ENCODE data around the gene RALGPS1. TPM values are rescaled to one million over a fixed set of nuclear protein-coding genes. Genes with fewer than 3 reads are reported as not detected.
A peak's percentile ranks its signal among the peaks of the same experiment; 100 is the strongest.

Gene RALGPS1
- total RNA-seq, 2 donors from 2014 or later, result 15.3 to 79.4 TPM

DNA sequence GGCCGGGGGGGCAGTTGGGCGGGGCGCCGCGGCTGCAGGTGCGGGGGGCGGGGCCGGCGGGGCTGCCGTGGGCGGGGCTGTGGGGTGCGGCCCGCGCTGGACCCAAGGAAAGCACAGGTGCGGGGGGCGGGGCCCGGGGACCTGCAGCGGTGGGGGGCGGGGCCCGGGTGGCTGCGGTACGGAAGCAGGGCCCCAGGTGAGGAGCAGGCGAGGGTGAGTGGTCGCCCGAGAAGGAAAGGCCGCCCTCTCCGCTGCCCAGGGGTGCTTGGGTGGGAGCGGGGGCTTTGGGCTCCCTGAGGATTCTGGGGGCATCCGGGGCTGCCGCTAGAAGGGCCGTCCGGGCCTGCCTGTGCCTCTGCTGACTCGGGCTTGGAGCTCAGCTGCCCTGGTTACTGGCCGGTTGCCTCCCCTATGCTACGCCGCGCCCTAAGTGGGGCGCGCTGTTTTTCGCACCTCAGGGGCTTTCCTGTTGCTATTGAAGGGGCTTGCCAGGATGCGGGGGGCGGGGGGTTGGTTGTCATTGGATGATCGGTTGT, 767 bp downstream of the RALGPS1 start:
- peaks cover 18% of the 10 kb centered on the region for H3K4me1 ChIP-seq
- TF ChIP-seq POLR2A (IDR thresholded peaks at IDR 0.05), result peak; percentile 8 to 59 (median 51)
- TF ChIP-seq, protein P1, sequence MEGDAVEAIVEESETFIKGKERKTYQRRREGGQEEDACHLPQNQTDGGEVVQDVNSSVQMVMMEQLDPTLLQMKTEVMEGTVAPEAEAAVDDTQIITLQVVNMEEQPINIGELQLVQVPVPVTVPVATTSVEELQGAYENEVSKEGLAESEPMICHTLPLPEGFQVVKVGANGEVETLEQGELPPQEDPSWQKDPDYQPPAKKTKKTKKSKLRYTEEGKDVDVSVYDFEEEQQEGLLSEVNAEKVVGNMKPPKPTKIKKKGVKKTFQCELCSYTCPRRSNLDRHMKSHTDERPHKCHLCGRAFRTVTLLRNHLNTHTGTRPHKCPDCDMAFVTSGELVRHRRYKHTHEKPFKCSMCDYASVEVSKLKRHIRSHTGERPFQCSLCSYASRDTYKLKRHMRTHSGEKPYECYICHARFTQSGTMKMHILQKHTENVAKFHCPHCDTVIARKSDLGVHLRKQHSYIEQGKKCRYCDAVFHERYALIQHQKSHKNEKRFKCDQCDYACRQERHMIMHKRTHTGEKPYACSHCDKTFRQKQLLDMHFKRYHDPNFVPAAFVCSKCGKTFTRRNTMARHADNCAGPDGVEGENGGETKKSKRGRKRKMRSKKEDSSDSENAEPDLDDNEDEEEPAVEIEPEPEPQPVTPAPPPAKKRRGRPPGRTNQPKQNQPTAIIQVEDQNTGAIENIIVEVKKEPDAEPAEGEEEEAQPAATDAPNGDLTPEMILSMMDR (IDR thresholded peaks at IDR 0.05), result no peak
- no peaks in the 10 kb centered on the region for H3K9me3 ChIP-seq
- DNase-seq (peak; percentile 92 to 97 (median 94)), ATAC-seq (peak; percentile 79)
- WGBS, 2 donors, result 2% methylated on average over 10 to 42 of the region's 43 CpGs
- H3K36me3 ChIP-seq (replicated peaks in 1 of 2; ENCODE audit: insufficient read depth in 1 of 2, low read depth in 2 of 2), result no peaks in the 10 kb centered on the region
- intact Hi-C loops (cut with DNase I), result loop anchor here (10.0 kb wide), 1 partner anchor 51 kb away; the partner anchor contains the start of gene ZBTB34
- H3K4me3 ChIP-seq, result peak overlapping the region; percentile 23 to 45
- no peaks in the 10 kb centered on the region for H3K27me3 ChIP-seq
- H3K27ac ChIP-seq, result peak overlapping the region; percentile 70 to 93 (median 88)

DNA sequence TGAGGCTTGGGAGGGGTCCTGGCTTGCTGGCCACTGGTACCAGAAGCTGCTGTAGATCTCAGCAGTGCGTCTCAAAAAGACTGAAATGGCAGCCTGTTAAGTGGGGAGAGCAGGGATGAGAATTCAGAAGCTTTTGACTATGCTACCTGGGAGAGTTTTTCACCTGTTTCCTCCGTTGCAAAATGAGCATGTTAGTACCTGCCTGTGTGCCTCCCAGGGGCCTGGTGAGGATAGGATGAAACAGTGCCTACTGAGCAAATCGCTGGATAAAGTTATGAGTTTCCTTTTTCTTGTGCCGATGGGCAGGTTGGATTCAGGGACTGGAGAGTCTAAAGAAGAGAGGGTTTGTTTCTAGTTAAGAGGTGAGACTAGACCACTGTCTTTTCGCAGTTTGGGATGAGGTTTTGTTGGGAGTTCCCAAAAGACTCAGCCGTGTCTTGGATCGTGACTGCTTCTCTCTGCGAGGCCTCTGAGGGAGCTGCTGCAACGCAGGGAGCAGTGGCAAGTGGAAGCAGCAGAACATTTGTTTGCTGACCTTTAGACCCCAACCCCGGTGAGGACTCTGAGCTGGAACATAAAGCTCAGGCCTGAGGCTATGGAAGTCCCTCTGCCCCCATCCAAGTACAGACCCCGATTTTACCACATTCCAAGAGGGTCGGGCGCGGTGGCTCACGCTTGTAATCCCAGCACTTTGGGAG, 1.4 kb downstream of the RALGPS1 start:
- ATAC-seq (no peak), DNase-seq (no peak)
- H3K4me1 ChIP-seq, result peaks cover 18% of the 10 kb centered on the region
- WGBS, 2 donors, result 45 to 60% methylated on average over 9 to 15 of the region's 15 CpGs
- no peaks in the 10 kb centered on the region for H3K36me3 ChIP-seq (replicated peaks in 1 of 2; ENCODE audit: insufficient read depth in 1 of 2, low read depth in 2 of 2)
- H3K27ac ChIP-seq, result peak overlapping the region; percentile 70 to 93 (median 88)
- no peaks in the 10 kb centered on the region for H3K9me3 ChIP-seq
- H3K27me3 ChIP-seq, result no peaks in the 10 kb centered on the region
- peak overlapping the region; percentile 23 to 45 for H3K4me3 ChIP-seq
- no peak for TF ChIP-seq POLR2A (IDR thresholded peaks at IDR 0.05)
- TF ChIP-seq, protein P1 (IDR thresholded peaks at IDR 0.05), result no peak
- intact Hi-C loops (cut with DNase I), result loop anchor here (10.0 kb wide), 1 partner anchor 51 kb away; the partner anchor contains the start of gene ZBTB34

DNA sequence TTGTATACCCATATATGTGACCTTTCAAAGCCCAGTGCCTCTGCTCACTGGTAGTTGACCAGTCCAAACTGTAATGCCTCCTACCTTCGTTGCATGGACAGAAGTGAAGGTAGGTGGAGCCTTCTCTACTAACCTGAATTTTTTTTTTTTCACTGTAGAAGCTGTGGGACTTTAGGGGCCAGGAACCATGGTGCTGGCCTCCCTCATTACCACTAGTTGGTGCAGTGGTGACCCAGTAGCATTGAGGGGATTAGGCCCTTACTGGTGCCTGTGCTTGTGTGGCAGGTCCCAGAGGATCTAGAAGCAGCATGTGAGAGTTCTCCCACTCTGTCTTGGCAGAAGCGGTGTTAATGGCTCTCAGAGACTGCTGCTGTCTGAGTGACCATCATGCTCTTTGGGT, 2.3 kb downstream of the RALGPS1 start:
- 73 to 100% methylated on average over 1 to 2 of the region's 2 CpGs for WGBS, 2 donors
- H3K9me3 ChIP-seq, result no peaks in the 10 kb centered on the region
- H3K36me3 ChIP-seq (replicated peaks in 1 of 2; ENCODE audit: insufficient read depth in 1 of 2, low read depth in 2 of 2), result no peaks in the 10 kb centered on the region
- no peak overlapping the region for H3K4me3 ChIP-seq
- H3K27me3 ChIP-seq, result no peaks in the 10 kb centered on the region
- intact Hi-C loops (cut with DNase I), result loop anchor here (10.0 kb wide), 1 partner anchor 52 kb away; the partner anchor contains the start of gene ZBTB34
- DNase-seq (no peak), ATAC-seq (no peak)
- peaks cover 18% of the 10 kb centered on the region for H3K4me1 ChIP-seq
- TF ChIP-seq POLR2A (IDR thresholded peaks at IDR 0.05), result no peak
- TF ChIP-seq, protein P1 (IDR thresholded peaks at IDR 0.05), result no peak
- H3K27ac ChIP-seq, result no peak overlapping the region

DNA sequence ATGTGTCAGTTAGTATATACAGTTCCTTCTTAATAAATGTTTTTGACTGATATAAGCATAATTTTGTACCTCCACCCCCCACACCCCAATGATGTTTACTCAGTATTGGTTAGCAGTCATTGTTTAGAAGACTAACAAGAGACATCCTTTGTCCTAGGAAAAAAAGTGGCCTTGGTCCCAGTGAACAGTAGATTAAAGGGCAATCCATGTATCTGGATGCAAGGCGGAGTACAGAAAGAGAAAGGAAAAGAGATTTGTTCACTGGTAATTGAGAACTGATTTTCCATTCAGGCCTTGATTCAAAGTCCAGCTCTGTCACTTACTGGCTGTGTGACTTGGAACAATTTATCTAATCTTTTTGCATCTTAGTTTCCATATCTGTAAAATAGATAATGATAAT, 4.6 kb downstream of the RALGPS1 start:
- Histone ChIP-seq H3K36me3 (replicated peaks in 1 of 2; ENCODE audit: insufficient read depth in 1 of 2, low read depth in 2 of 2) (no peaks in the 10 kb centered on the region), H3K27me3 (no peaks in the 10 kb centered on the region), H3K4me1 (peaks cover 15% of the 10 kb centered on the region), H3K27ac (no peak overlapping the region), H3K4me3 (no peak overlapping the region), H3K9me3 (no peaks in the 10 kb centered on the region)
- intact Hi-C loops (cut with DNase I), result loop anchor here (10.0 kb wide), 1 partner anchor 54 kb away; the partner anchor contains the start of gene ZBTB34
- ATAC-seq (no peak), DNase-seq (no peak)
- 95% methylated on average over 1 of the region's 1 CpG for WGBS, 2 donors
- no peak for TF ChIP-seq POLR2A (IDR thresholded peaks at IDR 0.05)
- TF ChIP-seq, protein P1 (IDR thresholded peaks at IDR 0.05), result no peak
